NB4 (cell line): ENCODE results near the gene PSMB3.

Experiments
- DNase-seq: peaks from one replicate; pipeline ENCODE4 v3.0.0; 2010; ENCODE audit warnings: low read depth
- H3K4me3 ChIP-seq: one replicate; pipeline ENCODE4 v1.5.1; 2011; ENCODE audit warnings: mild to moderate bottlenecking, low read depth, low read length, moderate library complexity
- CTCF ChIP-seq: IDR thresholded peaks from one replicate; pipeline ENCODE4 v1.5.1; 2012; ENCODE audit warnings: low read depth, low read length
- MAX ChIP-seq: IDR thresholded peaks from 2 replicates; pipeline ENCODE4 v1.6.1; 2011; ENCODE audit warnings: low read depth, low read length
- MYC ChIP-seq: IDR thresholded peaks from 2 replicates; pipeline ENCODE4 v1.6.1; 2011; ENCODE audit warnings: low read depth, low read length
- POLR2A ChIP-seq: IDR thresholded peaks from 2 replicates; pipeline ENCODE4 v1.6.1; 2011; ENCODE audit warnings: mild to moderate bottlenecking; ENCODE audit not compliant: insufficient read length; ENCODE audit errors: extremely low read depth

PSMB3 gene

GRCh38 chr17:38752308-38753070, at the start of gene PSMB3:
TSS of gene PSMB3 (plus strand) at chr17:38752741. CDS start at chr17:38752827, 86 bp downstream.
- peak within 1 kb of the TSS; percentile 96 for H3K4me3 ChIP-seq
- peak; percentile 100 for TF ChIP-seq MAX
- no peak for TF ChIP-seq CTCF
- TF ChIP-seq POLR2A, result peak; percentile 76
- TF ChIP-seq MYC, result peak; percentile 98
- peak; percentile 100 for DNase-seq

- TF ChIP-seq MAX (no peak), CTCF (no peak), MYC (no peak), POLR2A (no peak)
- DNase-seq, result peak; percentile 62
- H3K4me3 ChIP-seq, result peak overlapping the region; percentile 80
Observed at GRCh38 chr17:38702916-38703741, 49.4 kb upstream of the PSMB3 start.

GRCh38 chr17:38703742-38704605, 48.6 kb upstream of the PSMB3 start:
- peak; percentile 28 for TF ChIP-seq POLR2A
- peak; percentile 8; the same call in 1 of the 2 replicates for TF ChIP-seq MYC
- no peak for TF ChIP-seq CTCF
- peak; percentile 36; the same call in 1 of the 2 replicates for TF ChIP-seq MAX

GRCh38 chr17:38704606-38705522, 47.7 kb upstream of the PSMB3 start, which contains the start of gene MLLT6:
TSS of gene MLLT6 (plus strand) at chr17:38705273. CDS start at chr17:38705633, 360 bp downstream.
- peak within 1 kb of the TSS; percentile 80 for H3K4me3 ChIP-seq
- peak; percentile 90 for DNase-seq
- TF ChIP-seq CTCF, result no peak
- peak; percentile 18; the same call in 1 of the 2 replicates for TF ChIP-seq MYC

More at GRCh38 chr17:38703742-38704605, 48.6 kb upstream of the PSMB3 start:
- peak; percentile 90 for DNase-seq
- H3K4me3 ChIP-seq, result peak overlapping the region; percentile 80

- TF ChIP-seq POLR2A, result no peak
- no peak for DNase-seq
- H3K4me3 ChIP-seq, result peak overlapping the region; percentile 72
Observed at GRCh38 chr17:38705523-38705802, 47.1 kb upstream of the PSMB3 start.
